GM12892 (cell line): ENCODE data around the gene LMOD3.

Experiments
- POLR2A ChIP-seq: IDR thresholded peaks from 2 replicates; pipeline ENCODE4 v1.6.1; 2011; ENCODE audit warnings: low read depth, low read length, control low read depth
- POLR2AphosphoS5 ChIP-seq: IDR thresholded peaks from 2 replicates; pipeline ENCODE4 v1.6.1; 2011; ENCODE audit warnings: low read depth, low read length, control low read depth

DNA sequence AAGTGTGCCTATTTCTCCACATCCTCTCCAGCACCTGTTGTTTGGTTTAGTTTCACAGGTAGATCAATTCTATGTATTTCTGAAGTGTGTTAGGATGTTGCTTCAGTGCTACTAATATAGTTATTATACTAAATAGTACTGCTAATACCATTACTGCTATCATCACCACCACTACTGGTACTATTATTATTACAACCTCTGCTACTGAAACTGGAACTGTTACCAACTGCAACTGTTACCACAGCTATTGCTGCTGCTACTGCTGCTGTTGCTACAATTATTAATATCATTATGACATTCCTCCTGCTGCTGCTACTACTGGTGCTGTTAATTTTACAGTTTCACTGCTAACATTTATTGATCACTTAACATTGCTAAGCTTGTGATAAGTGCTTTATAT is 8.3 kb upstream of the LMOD3 start:
- TF ChIP-seq POLR2A (no peak), POLR2AphosphoS5 (no peak)
